DMS114 treated with DMSO at 0.1 percent for 48 hours (cell line): ENCODE measurements around the gene SYT8.
"Not testable (repeated sequence)": the region's sequence is repeated elsewhere in the genome, so short reads cannot be mapped to it uniquely, and the experiment has no call there.

ENCODE experiments used
- DNase-seq: peaks from one replicate; lab custom pipeline; 2025; ENCODE audit not compliant: unreplicated experiment; lab: John Stamatoyannopoulos, UW

Gene SYT8

GRCh38 chr11:1872267-1872985 is 37.6 kb downstream of the SYT8 start:
- DNase-seq, result no peak

GRCh38 chr11:1873048-1873812 is 38.4 kb downstream of the SYT8 start:
- no peak for DNase-seq

- DNase-seq, result not testable (repeated sequence)
Observed at GRCh38 chr11:1873813-1874150, 39.0 kb downstream of the SYT8 start.

GRCh38 chr11:1874441-1875092 is 39.8 kb downstream of the SYT8 start:
- not testable (repeated sequence) for DNase-seq

GRCh38 chr11:1875093-1875850 is 40.5 kb downstream of the SYT8 start:
- no peak for DNase-seq

- DNase-seq, result not testable (repeated sequence)
Observed at GRCh38 chr11:1875851-1876301, 41.1 kb downstream of the SYT8 start.

- no peak for DNase-seq
Observed at GRCh38 chr11:1876361-1877063, 41.7 kb downstream of the SYT8 start.

- no peak for DNase-seq
Observed at GRCh38 chr11:1877211-1878136, 42.7 kb downstream of the SYT8 start.

- DNase-seq, result no peak
Observed at GRCh38 chr11:1878137-1879031, 43.6 kb downstream of the SYT8 start.

- no peak for DNase-seq
Observed at GRCh38 chr11:1879342-1879940, 44.7 kb downstream of the SYT8 start.

- DNase-seq, result no peak
Observed at GRCh38 chr11:1879941-1880720, 45.3 kb downstream of the SYT8 start.

- no peak for DNase-seq
Observed at GRCh38 chr11:1880746-1881441, 46.1 kb downstream of the SYT8 start.

GRCh38 chr11:1881442-1882264 is 46.9 kb downstream of the SYT8 start:
- no peak for DNase-seq

GRCh38 chr11:1882265-1883238 is 47.8 kb downstream of the SYT8 start:
- DNase-seq, result peak; percentile 9
